Measurements from ENCODE around the gene DEK. TPM values are rescaled to one million over a fixed set of nuclear protein-coding genes. Genes with fewer than 3 reads are reported as not detected.
"Not testable (repeated sequence)": the region's sequence is repeated elsewhere in the genome, so short reads cannot be mapped to it uniquely, and the experiment has no call there.

Gene DEK
- total RNA-seq, 2 experiments from 2014 or later = 52.7 to 56.7 TPM

- intact Hi-C loops (cut with DNase I, micrococcal nuclease) = no loop called here
- H3K27ac Mint-ChIP-seq = no peak overlapping the region
- peaks cover 7% of the 10 kb centered on the region for H3K4me1 ChIP-seq (ENCODE audit: insufficient read depth, low read length)
- ATAC-seq (ENCODE audit: poor library complexity) = no peak
- no peak for DNase-seq
- ChIA-PET CTCF (no interaction called here), POLR2A (no interaction called here)
- no peaks in the 10 kb centered on the region for H3K27me3 ChIP-seq (ENCODE audit: control insufficient read depth in 1 of 2, insufficient read depth in 2 of 2, low read length in 2 of 2)
- no peaks in the 10 kb centered on the region for H3K9me3 Mint-ChIP-seq
- H3K4me3 Mint-ChIP-seq = no peak overlapping the region
- H3K27ac ChIP-seq (ENCODE audit: low read depth in 1 of 2, low read length in 2 of 2) = no peak overlapping the region
- H3K9me3 ChIP-seq (ENCODE audit: control insufficient read depth in 1 of 2, insufficient read depth in 1 of 2, low read length in 2 of 2) = no peaks in the 10 kb centered on the region
- TF ChIP-seq CTCF (IDR thresholded peaks at IDR 0.05) = no peak
- H3K36me3 Mint-ChIP-seq (ENCODE audit: low read depth) = peaks cover 69% of the 10 kb centered on the region
- peaks cover 21% of the 10 kb centered on the region for H3K36me3 ChIP-seq (ENCODE audit: insufficient read depth, low read length)
- H3K27me3 Mint-ChIP-seq = no peaks in the 10 kb centered on the region
- peaks cover 18% of the 10 kb centered on the region for H3K4me1 Mint-ChIP-seq (ENCODE audit: low read depth)
- no peak overlapping the region for H3K4me3 ChIP-seq (ENCODE audit: low read length)
Measured at GRCh38 chr6:18210707-18211106, 53.6 kb downstream of the DEK start.

- no peak overlapping the region for H3K27ac Mint-ChIP-seq
- H3K27ac ChIP-seq (ENCODE audit: low read depth in 1 of 2, low read length in 2 of 2) = no peak overlapping the region
- ChIA-PET POLR2A (no interaction called here), CTCF (interaction anchor here (0.5 kb wide), 1 partner anchor 1893 kb away, joined by 4 read pairs; no protein-coding TSS in a partner anchor)
- no peak for ATAC-seq (ENCODE audit: poor library complexity)
- H3K9me3 Mint-ChIP-seq = no peaks in the 10 kb centered on the region
- H3K4me1 ChIP-seq (ENCODE audit: insufficient read depth, low read length) = peaks cover 7% of the 10 kb centered on the region
- H3K4me3 ChIP-seq (ENCODE audit: low read length) = no peak overlapping the region
- TF ChIP-seq CTCF (IDR thresholded peaks at IDR 0.05) = no peak
- H3K36me3 ChIP-seq (ENCODE audit: insufficient read depth, low read length) = peaks cover 18% of the 10 kb centered on the region
- no peaks in the 10 kb centered on the region for H3K27me3 ChIP-seq (ENCODE audit: control insufficient read depth in 1 of 2, insufficient read depth in 2 of 2, low read length in 2 of 2)
- no peaks in the 10 kb centered on the region for H3K27me3 Mint-ChIP-seq
- H3K9me3 ChIP-seq (ENCODE audit: control insufficient read depth in 1 of 2, insufficient read depth in 1 of 2, low read length in 2 of 2) = no peaks in the 10 kb centered on the region
- intact Hi-C loops (cut with DNase I, micrococcal nuclease) = no loop called here
- peaks cover 18% of the 10 kb centered on the region for H3K4me1 Mint-ChIP-seq (ENCODE audit: low read depth)
- H3K4me3 Mint-ChIP-seq = no peak overlapping the region
- H3K36me3 Mint-ChIP-seq (ENCODE audit: low read depth) = peaks cover 63% of the 10 kb centered on the region
- no peak for DNase-seq
Measured at GRCh38 chr6:18209539-18210197, 54.7 kb downstream of the DEK start.

- intact Hi-C loops (cut with DNase I, micrococcal nuclease); POLR2A ChIA-PET; CTCF ChIA-PET; H3K4me1 ChIP-seq (ENCODE audit: insufficient read depth, low read length); ATAC-seq (ENCODE audit: poor library complexity); H3K27me3 ChIP-seq (ENCODE audit: control insufficient read depth in 1 of 2, insufficient read depth in 2 of 2, low read length in 2 of 2); H3K4me3 Mint-ChIP-seq; DNase-seq; H3K9me3 Mint-ChIP-seq; H3K27ac ChIP-seq (ENCODE audit: low read depth in 1 of 2, low read length in 2 of 2); H3K27ac Mint-ChIP-seq; H3K4me3 ChIP-seq (ENCODE audit: low read length); H3K27me3 Mint-ChIP-seq; H3K9me3 ChIP-seq (ENCODE audit: control insufficient read depth in 1 of 2, insufficient read depth in 1 of 2, low read length in 2 of 2): not testable (repeated sequence)
- Mint-ChIP-seq H3K4me1 (ENCODE audit: low read depth) (peaks cover 12% of the 10 kb centered on the region), H3K36me3 (ENCODE audit: low read depth) (peaks cover 55% of the 10 kb centered on the region)
- H3K36me3 ChIP-seq (ENCODE audit: insufficient read depth, low read length) = peaks cover 23% of the 10 kb centered on the region
Measured at GRCh38 chr6:18208778-18209177, 55.6 kb downstream of the DEK start.

GRCh38 chr6:18207949-18208348, 56.4 kb downstream of the DEK start:
- Mint-ChIP-seq H3K36me3 (ENCODE audit: low read depth) (peaks cover 54% of the 10 kb centered on the region), H3K4me3 (no peak overlapping the region), H3K9me3 (no peaks in the 10 kb centered on the region), H3K27ac (no peak overlapping the region), H3K27me3 (no peaks in the 10 kb centered on the region), H3K4me1 (ENCODE audit: low read depth) (peaks cover 7% of the 10 kb centered on the region)
- DNase-seq (no peak), ATAC-seq (ENCODE audit: poor library complexity) (no peak)
- Histone ChIP-seq H3K27me3 (ENCODE audit: control insufficient read depth in 1 of 2, insufficient read depth in 2 of 2, low read length in 2 of 2) (no peaks in the 10 kb centered on the region), H3K36me3 (ENCODE audit: insufficient read depth, low read length) (peaks cover 24% of the 10 kb centered on the region), H3K4me1 (ENCODE audit: insufficient read depth, low read length) (no peaks in the 10 kb centered on the region), H3K27ac (ENCODE audit: low read depth in 1 of 2, low read length in 2 of 2) (no peak overlapping the region), H3K9me3 (ENCODE audit: control insufficient read depth in 1 of 2, insufficient read depth in 1 of 2, low read length in 2 of 2) (no peaks in the 10 kb centered on the region), H3K4me3 (ENCODE audit: low read length) (no peak overlapping the region)
- intact Hi-C loops (cut with DNase I, micrococcal nuclease) = no loop called here
- no peak for TF ChIP-seq CTCF (IDR thresholded peaks at IDR 0.05)
- CTCF ChIA-PET = no interaction called here
- POLR2A ChIA-PET = interaction anchor here (0.5 kb wide), 1 partner anchor 110 kb away, joined by 3 read pairs; no protein-coding TSS in a partner anchor

Measured in CD4-positive, alpha-beta T cell (primary cell).